COLO668 (cell line): ENCODE measurements around the gene HIBCH.

Source experiments
- DNase-seq: peaks from one replicate; lab custom pipeline; 2025; ENCODE audit not compliant: unreplicated experiment; lab: John Stamatoyannopoulos, UW

The HIBCH gene

GRCh38 chr2:190199109-190199508 is 120.5 kb downstream of the HIBCH start:
- no peak for DNase-seq

GRCh38 chr2:190197143-190197720 is 122.4 kb downstream of the HIBCH start:
- DNase-seq, result no peak

- DNase-seq, result no peak
Measured at GRCh38 chr2:190190507-190191162, 129.0 kb downstream of the HIBCH start.

GRCh38 chr2:190188289-190188688 is 131.3 kb downstream of the HIBCH start:
- DNase-seq, result no peak

GRCh38 chr2:190186238-190186637 is 133.4 kb downstream of the HIBCH start:
- no peak for DNase-seq

- DNase-seq, result no peak
Measured at GRCh38 chr2:190185380-190185779, 134.2 kb downstream of the HIBCH start.

- DNase-seq, result no peak
Measured at GRCh38 chr2:190184460-190184859, 135.2 kb downstream of the HIBCH start.

- no peak for DNase-seq
Measured at GRCh38 chr2:190183539-190183938, 136.1 kb downstream of the HIBCH start.

GRCh38 chr2:190182071-190182524 is 137.5 kb downstream of the HIBCH start:
- DNase-seq, result no peak

- DNase-seq, result no peak
Measured at GRCh38 chr2:190181123-190181669, 138.4 kb downstream of the HIBCH start.

GRCh38 chr2:190180313-190181122 is 139.1 kb downstream of the HIBCH start:
- DNase-seq, result peak; percentile 72

- no peak for DNase-seq
Measured at GRCh38 chr2:190179754-190180312, 139.8 kb downstream of the HIBCH start.

GRCh38 chr2:190178066-190178722 is 141.4 kb downstream of the HIBCH start:
- DNase-seq, result no peak

GRCh38 chr2:190177249-190178040 is 142.2 kb downstream of the HIBCH start:
- no peak for DNase-seq

- DNase-seq, result no peak
Measured at GRCh38 chr2:190173392-190173791, 146.2 kb downstream of the HIBCH start.

GRCh38 chr2:190170673-190171072 is 149.0 kb downstream of the HIBCH start:
- DNase-seq, result no peak

- no peak for DNase-seq
Measured at GRCh38 chr2:190169221-190170072, 150.2 kb downstream of the HIBCH start.

- DNase-seq, result no peak
Measured at GRCh38 chr2:190167702-190168101, 151.9 kb downstream of the HIBCH start.

GRCh38 chr2:190165491-190165890 is 154.1 kb downstream of the HIBCH start:
- no peak for DNase-seq
